ENCODE results near the gene GNA12.

Gene GNA12

DNA sequence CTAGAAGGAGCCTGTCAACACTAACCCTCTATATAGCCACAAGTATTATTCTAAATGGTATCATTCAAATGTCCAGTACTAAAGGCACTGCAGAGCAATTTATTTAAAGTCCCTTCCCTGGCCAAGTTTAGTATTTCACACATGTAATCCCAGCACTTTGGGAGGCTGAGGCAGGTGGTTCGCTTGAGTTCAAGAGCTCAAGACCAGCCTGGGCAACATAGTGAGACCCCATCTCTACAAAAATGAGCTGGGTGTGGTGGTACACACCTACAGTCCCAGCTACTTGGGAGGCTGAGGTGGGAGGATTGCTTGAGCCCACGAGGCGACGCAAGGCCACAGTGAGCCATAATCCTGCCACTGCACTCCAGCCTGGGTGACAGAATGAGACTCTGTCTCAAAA is 3.6 kb downstream of the GNA12 start:
- no peak for DNase-seq (ENCODE audit: low read depth, low spot score)
- no peak overlapping the region for H3K27ac ChIP-seq

DNA sequence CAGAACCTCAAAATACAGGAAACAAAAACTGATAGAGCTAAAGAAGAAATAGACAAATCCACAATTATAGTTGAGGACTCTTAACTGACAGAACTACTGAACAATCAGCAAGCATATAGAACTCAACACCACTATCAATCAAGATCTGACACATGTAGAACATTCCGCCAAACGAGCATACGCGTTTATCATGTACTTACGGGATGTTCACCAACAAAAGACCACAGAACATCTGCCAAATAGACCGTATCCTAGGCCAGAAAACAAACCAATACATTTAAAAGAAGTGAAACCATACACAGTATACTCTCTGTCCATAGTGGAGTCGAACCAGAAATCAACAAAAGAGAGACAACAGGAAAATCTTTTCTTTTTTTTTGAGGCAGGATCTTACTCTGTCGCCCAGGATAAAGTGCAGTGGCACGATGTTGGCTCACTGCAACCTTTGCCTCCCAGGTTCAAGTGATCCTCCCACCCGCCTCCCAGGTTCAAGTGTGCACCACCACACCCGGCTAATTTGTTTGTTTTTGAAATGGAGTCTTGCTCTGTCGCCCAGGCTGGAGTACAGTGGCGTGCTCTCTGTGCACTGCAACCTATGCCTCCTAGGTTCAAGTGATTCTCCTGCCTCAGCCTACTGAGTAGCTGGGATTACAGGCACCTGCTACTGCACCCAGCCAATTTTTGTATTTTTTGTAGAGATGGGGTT is 5.1 kb downstream of the GNA12 start:
- no peak for DNase-seq (ENCODE audit: low read depth, low spot score)
- peak overlapping the region; percentile 15 for H3K27ac ChIP-seq

DNA sequence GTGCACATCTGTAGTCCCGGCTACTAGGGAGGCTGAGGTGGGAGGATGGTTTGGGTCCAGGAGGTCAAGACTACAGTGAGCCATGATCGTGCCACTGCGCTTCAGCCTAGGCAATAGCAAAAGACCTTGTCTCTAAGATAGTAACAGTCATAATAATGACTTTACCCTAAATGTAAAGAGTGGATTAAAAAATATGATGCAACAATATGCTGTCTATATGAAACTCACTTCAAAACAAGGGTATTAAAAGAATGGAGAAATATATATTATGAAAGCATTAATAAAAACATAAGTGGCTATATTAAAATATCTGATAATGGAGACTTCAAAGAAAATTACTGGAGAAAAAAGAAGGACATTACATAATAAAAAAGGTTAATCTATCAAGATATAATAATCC is 5.7 kb downstream of the GNA12 start:
- no peak for DNase-seq (ENCODE audit: low read depth, low spot score)
- H3K27ac ChIP-seq = peak overlapping the region; percentile 15

- no peak for DNase-seq (ENCODE audit: low read depth, low spot score)
- H3K27ac ChIP-seq = peak overlapping the region; percentile 15
Observed at GRCh38 chr7:2837496-2837895, 6.6 kb downstream of the GNA12 start.

DNA sequence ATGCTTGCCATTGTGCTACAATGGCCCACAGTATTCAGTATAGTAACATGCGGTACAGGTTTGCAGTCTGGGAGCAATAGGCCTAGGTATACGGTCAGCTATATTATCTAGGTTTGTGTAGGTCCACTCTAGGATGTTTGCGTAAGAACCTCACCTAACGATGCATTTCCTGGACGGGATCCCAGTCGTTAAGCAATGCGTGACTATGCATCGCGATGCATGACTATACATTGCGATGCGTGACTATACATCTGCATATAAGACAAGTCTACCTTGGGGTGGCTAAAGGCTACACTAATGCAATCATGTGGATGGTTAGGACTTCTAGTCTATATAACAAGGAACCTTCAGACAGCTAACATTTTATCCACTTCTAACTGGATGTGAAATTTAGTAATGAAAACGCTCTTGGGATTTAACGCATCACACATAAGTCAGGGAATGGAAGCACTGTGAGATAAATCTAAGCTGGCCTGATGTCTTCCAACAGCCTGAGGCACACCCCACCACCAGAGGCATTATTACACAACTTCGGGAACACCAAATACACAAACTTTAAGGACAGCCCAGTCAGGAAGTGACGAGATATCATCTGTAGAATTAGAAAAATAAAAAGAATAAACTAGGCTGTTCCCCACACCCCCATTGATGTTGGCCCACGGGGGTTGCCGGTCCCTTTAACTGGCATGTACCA is 9.2 kb downstream of the GNA12 start:
- H3K27ac ChIP-seq = no peak overlapping the region

GRCh38 chr7:2833083-2833910 is 10.8 kb downstream of the GNA12 start:
- DNase-seq (ENCODE audit: low read depth, low spot score) = no peak
- no peak overlapping the region for H3K27ac ChIP-seq

More for the DNA sequence above, 9.2 kb downstream of the GNA12 start:
- DNase-seq (ENCODE audit: low read depth, low spot score) = no peak

DNA sequence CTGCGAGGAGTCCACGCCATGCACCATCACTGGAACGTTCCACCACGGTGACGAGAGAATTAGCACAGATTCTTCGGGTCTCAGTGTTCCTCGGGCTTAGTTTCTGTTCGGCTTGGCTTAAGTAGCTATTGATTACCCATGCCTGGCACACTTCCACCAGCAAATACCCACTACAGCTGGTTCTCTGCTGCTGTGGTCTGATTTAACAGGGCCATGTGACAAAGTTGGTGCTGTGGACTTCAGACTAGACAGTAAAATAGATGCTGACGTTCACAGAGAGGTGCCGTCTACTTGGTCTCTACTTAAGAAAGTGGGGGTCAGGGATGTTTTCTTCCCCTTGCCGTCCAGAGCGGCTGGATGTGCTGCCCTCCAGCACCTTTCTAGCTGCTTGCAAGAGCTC is 11.6 kb downstream of the GNA12 start:
- no peak for DNase-seq (ENCODE audit: low read depth, low spot score)

GRCh38 chr7:2830609-2831376 is 13.3 kb downstream of the GNA12 start:
- no peak for DNase-seq (ENCODE audit: low read depth, low spot score)
- no peak overlapping the region for H3K27ac ChIP-seq

More for the DNA sequence above, 11.6 kb downstream of the GNA12 start:
- H3K27ac ChIP-seq = no peak overlapping the region

GRCh38 chr7:2829040-2829439 is 15.1 kb downstream of the GNA12 start:
- H3K27ac ChIP-seq = no peak overlapping the region
- DNase-seq (ENCODE audit: low read depth, low spot score) = no peak

GRCh38 chr7:2826771-2827170 is 17.3 kb downstream of the GNA12 start:
- no peak for DNase-seq (ENCODE audit: low read depth, low spot score)
- no peak overlapping the region for H3K27ac ChIP-seq

DNA sequence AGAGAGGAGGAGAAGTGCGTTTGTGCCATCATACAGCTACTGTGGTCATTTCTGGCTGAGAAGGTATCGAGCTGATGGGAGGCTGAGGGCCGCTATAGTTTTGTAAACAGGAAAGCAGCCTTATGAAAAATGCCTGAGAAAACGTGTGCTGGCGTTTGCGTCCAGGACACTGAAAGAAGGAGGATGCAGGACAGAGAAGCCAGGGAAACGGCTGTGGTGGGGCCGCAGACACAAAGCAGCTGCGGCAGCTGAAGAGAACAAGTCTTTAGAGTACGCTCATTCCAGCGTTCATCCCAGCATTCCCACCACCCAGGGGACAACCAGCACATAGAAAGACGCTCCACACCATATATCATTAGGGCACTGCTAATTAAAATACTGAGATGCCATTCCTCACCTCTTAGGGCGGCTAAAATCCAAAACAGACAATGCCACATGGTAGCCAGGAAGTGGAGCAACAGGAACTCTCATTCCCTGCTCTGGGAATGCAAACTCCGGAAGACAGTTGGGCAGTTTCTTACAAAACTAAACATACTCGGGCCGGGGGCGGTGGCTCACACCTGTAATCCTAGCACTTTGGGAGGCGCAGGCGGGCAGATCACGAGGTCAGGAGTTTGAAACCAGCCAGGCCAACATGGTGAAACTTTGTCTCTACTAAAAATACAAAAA is 18.4 kb downstream of the GNA12 start:
- DNase-seq (ENCODE audit: low read depth, low spot score) = no peak
- no peak overlapping the region for H3K27ac ChIP-seq

GRCh38 chr7:2824678-2825461 is 19.2 kb downstream of the GNA12 start:
- DNase-seq (ENCODE audit: low read depth, low spot score) = no peak
- no peak overlapping the region for H3K27ac ChIP-seq

DNA sequence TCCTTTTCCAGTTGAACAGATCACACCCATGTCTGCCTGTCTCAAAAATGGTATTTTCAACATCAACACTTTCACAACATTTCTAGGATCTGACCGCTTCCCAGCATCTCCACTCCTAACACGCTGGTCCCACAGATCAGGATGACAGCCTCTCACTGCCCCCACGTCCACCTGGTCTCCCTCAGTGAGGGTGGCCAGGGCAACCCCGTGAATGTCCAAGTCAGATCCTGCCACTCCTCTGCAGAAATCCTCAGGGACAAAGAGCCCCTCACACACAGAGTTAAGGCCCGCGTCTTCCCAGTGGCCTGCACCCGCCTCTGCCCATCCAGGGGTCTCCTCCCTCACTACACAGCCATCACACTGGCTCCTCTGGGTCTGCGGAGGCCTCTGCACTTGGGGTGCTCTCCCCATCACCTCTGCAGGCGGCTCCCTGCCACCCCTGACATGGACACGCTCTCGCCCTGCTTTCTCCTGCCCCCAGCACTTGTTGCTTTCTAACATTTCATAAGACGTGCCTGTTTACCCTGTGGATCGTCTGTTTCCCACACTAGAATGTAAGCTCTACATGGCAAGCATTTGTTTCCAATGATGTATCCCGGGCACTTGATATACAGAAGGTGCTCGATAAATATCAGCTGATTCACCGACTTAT is 20.0 kb downstream of the GNA12 start:
- no peak for DNase-seq (ENCODE audit: low read depth, low spot score)
- no peak overlapping the region for H3K27ac ChIP-seq

- H3K27ac ChIP-seq = peak overlapping the region; percentile 97
- no peak for DNase-seq (ENCODE audit: low read depth, low spot score)
Observed at GRCh38 chr7:2823130-2823529, 21.0 kb downstream of the GNA12 start.

DNA sequence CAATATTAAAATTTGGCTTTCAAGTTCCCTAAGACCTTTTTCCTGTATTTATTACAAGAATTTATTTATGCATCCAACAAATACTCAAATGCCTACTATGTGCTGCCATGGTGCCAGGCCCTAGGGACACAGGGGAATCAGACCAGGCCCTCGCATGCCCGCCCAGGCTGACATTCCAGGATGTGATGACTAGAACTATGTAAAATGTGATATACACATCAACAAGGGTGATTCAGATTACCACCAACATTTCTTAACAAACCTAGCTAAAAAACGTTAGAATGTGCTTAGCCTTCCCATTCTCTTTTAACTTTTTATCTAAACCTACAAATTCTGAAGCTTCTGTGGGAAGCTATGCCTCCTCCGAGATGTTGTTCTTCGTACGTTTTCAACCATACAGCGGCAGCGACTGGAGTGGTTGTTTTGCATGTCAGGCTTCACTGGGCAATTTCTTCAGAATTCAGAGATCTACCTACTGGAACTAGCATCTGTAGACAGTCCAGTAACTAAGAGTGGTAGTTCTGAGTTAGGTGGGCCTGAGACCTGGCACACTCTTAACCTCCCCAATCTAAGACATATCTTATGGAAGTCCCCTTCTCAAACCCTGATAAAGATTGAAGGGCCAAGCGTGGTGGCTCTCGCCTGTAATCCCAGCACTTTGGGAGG is 22.1 kb downstream of the GNA12 start:
- peak overlapping the region; percentile 97 for H3K27ac ChIP-seq
- peak; percentile 29 for DNase-seq (ENCODE audit: low read depth, low spot score)

DNA sequence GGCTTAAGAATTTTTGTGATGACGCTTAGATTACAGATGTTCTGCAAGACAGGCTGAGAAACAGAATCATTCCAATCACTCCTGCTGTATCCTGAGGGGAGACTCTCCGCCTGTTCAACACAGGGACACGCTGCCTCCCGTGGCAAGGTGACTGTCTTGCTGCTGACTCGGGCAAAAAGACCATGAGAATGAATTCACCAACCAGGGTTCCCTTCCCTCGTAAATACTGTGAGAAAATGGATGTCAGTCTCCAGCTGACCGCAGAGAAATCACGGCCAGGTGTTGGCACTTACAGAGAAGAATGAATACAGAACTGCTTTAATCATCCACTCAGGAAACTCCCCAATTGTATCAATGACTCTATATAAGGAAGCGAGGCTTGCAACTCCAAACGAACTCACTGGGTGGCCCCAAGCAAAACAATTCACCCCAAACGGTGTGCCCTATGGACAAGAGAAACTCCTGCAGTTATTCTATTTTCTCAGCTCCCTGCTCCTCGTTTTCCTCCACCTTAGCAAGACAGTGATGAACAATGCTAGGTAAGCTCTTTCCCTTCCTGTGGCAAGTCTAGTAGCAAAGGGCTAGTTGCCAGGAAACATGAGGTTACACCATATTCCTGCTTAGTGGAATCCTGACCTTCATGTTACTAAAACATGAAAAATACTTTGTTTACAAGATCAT is 22.8 kb downstream of the GNA12 start:
- peak overlapping the region; percentile 97 for H3K27ac ChIP-seq
- DNase-seq (ENCODE audit: low read depth, low spot score) = peak; percentile 81

DNA sequence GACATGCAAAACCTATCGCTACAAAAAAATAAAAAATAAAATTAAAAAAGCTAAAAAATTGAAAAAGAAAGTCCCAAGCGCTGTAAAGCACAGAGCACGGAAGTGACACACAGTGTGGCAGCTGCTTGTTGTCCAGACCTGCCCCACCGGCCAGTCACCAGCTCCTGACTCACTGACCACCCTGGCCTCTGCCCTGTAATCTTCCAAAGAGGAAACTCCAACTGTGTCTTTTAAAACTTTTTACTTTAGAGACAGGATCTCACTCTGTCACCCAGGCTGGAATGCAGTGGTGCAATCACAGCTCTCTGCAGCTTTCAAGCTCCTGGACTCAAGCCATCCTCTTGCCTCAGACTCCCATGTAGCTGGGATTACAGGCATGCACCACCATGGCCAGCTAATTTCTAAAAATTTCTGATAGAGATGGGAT is 23.6 kb downstream of the GNA12 start:
- peak overlapping the region; percentile 97 for H3K27ac ChIP-seq
- peak; percentile 64 for DNase-seq (ENCODE audit: low read depth, low spot score)
